ENCODE data around the gene TSPYL1.
"Not testable (repeated sequence)": the region's sequence is repeated elsewhere in the genome, so short reads cannot be mapped to it uniquely, and the experiment has no call there.

TSPYL1 gene

DNA sequence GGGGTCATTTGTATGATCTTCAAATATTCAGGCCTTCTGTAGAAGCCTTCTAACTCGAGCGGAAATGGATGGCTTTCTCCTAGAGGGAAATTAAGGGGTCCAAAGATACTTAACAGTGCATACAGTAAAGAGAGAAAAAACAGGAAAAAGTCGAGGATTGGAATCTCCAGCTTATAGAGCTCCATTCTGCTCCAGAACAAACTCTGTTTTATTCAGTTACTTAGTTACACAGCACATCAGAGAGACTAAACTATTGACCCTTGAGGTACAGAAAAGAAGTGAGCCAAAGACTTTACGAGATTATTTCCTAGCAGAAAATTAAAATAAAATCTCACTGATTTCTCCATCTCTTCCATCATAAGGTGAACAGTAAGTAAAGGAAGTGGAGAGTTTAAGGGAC is 47.3 kb upstream of the TSPYL1 start:
- Histone ChIP-seq H3K4me2 (ENCODE audit: low read length) (no peak overlapping the region), H3K18ac (ENCODE audit: low read length) (no peak overlapping the region), H3K23ac (ENCODE audit: low read length) (no peak overlapping the region), H2AFZ (ENCODE audit: insufficient read depth, low read length, poor library complexity) (no peak overlapping the region), H2AK5ac (ENCODE audit: low read length) (no peak overlapping the region), H2BK5ac (ENCODE audit: low read depth, low read length, poor library complexity) (no peak overlapping the region), H3K9ac (ENCODE audit: low read length) (no peak overlapping the region), H3K14ac (ENCODE audit: low read length) (no peak overlapping the region), H3K27me3 (ENCODE audit: insufficient read depth, low read length) (no peaks in the 10 kb centered on the region), H4K91ac (ENCODE audit: low read depth, low read length) (no peak overlapping the region), H3K27ac (ENCODE audit: low read depth, low read length) (no peak overlapping the region), H3K4ac (ENCODE audit: low read depth, low read length) (no peak overlapping the region), H4K12ac (ENCODE audit: low read depth, low read length) (no peak overlapping the region), H3K36me3 (ENCODE audit: control insufficient read depth in 1 of 2, insufficient read depth in 2 of 2, low read length in 2 of 2) (no peaks in the 10 kb centered on the region), H3K4me3 (ENCODE audit: low read depth, low read length) (no peak overlapping the region), H3K4me1 (ENCODE audit: control insufficient read depth in 1 of 2, insufficient read depth in 2 of 2, low read length in 2 of 2) (no peaks in the 10 kb centered on the region), H2BK120ac (ENCODE audit: insufficient read depth, low read length, poor library complexity) (no peak overlapping the region), H2BK12ac (ENCODE audit: low read length) (no peak overlapping the region), H4K8ac (ENCODE audit: low read depth, low read length) (no peak overlapping the region), H3K79me1 (ENCODE audit: low read length) (no peaks in the 10 kb centered on the region), H3K9me3 (ENCODE audit: insufficient read depth, low read depth, low read length) (no peaks in the 10 kb centered on the region), H3K79me2 (ENCODE audit: control insufficient read depth, insufficient read depth, low read length, poor library complexity) (no peaks in the 10 kb centered on the region)
- DNase-seq: no peak
- no CpG with 5 or more reads among the region's 4 CpGs for WGBS (ENCODE audit: extremely low coverage, insufficient coverage, insufficient read length)

DNA sequence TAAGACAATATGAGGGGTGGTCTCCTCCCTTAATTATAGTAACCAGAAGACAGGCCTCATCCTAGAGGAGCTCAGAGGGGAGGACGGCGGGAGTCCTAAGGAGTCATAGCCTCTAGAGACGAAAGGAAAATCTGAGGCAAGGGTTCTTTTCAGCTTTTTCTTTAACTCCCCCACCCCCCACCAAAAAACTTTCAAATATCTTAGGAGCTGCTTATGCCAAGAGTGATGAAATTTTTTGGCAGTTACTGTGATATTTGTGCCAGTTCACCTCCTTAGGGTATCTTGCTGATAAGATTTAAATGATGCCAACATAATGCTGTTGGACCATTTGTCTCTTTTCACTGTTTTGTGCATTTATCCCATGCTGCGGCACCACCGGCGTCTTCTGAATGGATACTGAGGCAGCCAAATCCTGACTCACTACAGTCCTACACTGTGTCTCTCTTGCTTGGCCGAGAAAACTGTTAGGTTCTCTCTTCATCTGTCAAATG is 46.5 kb upstream of the TSPYL1 start:
- no peak overlapping the region for H4K91ac ChIP-seq (ENCODE audit: low read depth, low read length)
- no peak overlapping the region for H2BK120ac ChIP-seq (ENCODE audit: insufficient read depth, low read length, poor library complexity)
- H3K79me2 ChIP-seq (ENCODE audit: control insufficient read depth, insufficient read depth, low read length, poor library complexity): no peaks in the 10 kb centered on the region
- H4K12ac ChIP-seq (ENCODE audit: low read depth, low read length): no peak overlapping the region
- no peak overlapping the region for H3K18ac ChIP-seq (ENCODE audit: low read length)
- H2AFZ ChIP-seq (ENCODE audit: insufficient read depth, low read length, poor library complexity): no peak overlapping the region
- no peaks in the 10 kb centered on the region for H3K4me1 ChIP-seq (ENCODE audit: control insufficient read depth in 1 of 2, insufficient read depth in 2 of 2, low read length in 2 of 2)
- H3K9me3 ChIP-seq (ENCODE audit: insufficient read depth, low read depth, low read length): no peaks in the 10 kb centered on the region
- no peak overlapping the region for H2BK5ac ChIP-seq (ENCODE audit: low read depth, low read length, poor library complexity)
- H4K8ac ChIP-seq (ENCODE audit: low read depth, low read length): no peak overlapping the region
- no peak overlapping the region for H3K4me2 ChIP-seq (ENCODE audit: low read length)
- H2BK12ac ChIP-seq (ENCODE audit: low read length): no peak overlapping the region
- H3K14ac ChIP-seq (ENCODE audit: low read length): no peak overlapping the region
- no peak overlapping the region for H3K9ac ChIP-seq (ENCODE audit: low read length)
- DNase-seq: no peak
- no peaks in the 10 kb centered on the region for H3K27me3 ChIP-seq (ENCODE audit: insufficient read depth, low read length)
- no peaks in the 10 kb centered on the region for H3K36me3 ChIP-seq (ENCODE audit: control insufficient read depth in 1 of 2, insufficient read depth in 2 of 2, low read length in 2 of 2)
- no peak overlapping the region for H2AK5ac ChIP-seq (ENCODE audit: low read length)
- no peak overlapping the region for H3K4ac ChIP-seq (ENCODE audit: low read depth, low read length)
- H3K27ac ChIP-seq (ENCODE audit: low read depth, low read length): no peak overlapping the region
- H3K79me1 ChIP-seq (ENCODE audit: low read length): no peaks in the 10 kb centered on the region
- WGBS (ENCODE audit: extremely low coverage, insufficient coverage, insufficient read length): no CpG with 5 or more reads among the region's 7 CpGs
- no peak overlapping the region for H3K4me3 ChIP-seq (ENCODE audit: low read depth, low read length)
- H3K23ac ChIP-seq (ENCODE audit: low read length): no peak overlapping the region

DNA sequence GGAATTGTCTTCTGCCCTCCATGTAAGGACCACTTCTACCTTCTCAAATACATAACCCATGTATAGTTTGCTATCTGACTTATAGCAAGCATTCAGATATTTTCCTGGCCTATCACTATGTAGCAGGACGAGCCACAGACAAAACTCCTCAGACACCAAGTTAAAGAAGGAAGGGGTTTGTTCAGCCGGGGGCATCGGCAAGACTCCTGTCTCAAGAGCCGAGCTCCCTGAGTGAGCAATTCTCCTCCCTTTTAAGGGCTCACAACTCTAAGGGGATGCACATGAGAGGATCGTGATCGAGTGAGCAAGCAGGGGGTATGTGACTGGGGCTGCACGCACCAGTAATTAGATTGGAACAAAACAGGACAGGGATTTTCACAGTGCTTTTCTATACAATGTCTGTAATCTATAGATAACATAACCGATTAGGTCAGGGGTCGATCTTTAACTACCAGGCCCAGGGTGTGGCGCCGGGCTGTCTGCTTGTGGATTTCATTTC is 46.0 kb upstream of the TSPYL1 start:
- H4K12ac ChIP-seq (ENCODE audit: low read depth, low read length); H4K8ac ChIP-seq (ENCODE audit: low read depth, low read length); DNase-seq; H2BK5ac ChIP-seq (ENCODE audit: low read depth, low read length, poor library complexity); H2AFZ ChIP-seq (ENCODE audit: insufficient read depth, low read length, poor library complexity); H3K18ac ChIP-seq (ENCODE audit: low read length); H3K9ac ChIP-seq (ENCODE audit: low read length); H3K27me3 ChIP-seq (ENCODE audit: insufficient read depth, low read length); H3K14ac ChIP-seq (ENCODE audit: low read length); H2BK120ac ChIP-seq (ENCODE audit: insufficient read depth, low read length, poor library complexity); H2BK12ac ChIP-seq (ENCODE audit: low read length); H3K36me3 ChIP-seq (ENCODE audit: control insufficient read depth in 1 of 2, insufficient read depth in 2 of 2, low read length in 2 of 2); H3K4me2 ChIP-seq (ENCODE audit: low read length); H3K23ac ChIP-seq (ENCODE audit: low read length); H3K27ac ChIP-seq (ENCODE audit: low read depth, low read length); H3K9me3 ChIP-seq (ENCODE audit: insufficient read depth, low read depth, low read length); H2AK5ac ChIP-seq (ENCODE audit: low read length); H3K4ac ChIP-seq (ENCODE audit: low read depth, low read length); H3K79me2 ChIP-seq (ENCODE audit: control insufficient read depth, insufficient read depth, low read length, poor library complexity); H3K4me3 ChIP-seq (ENCODE audit: low read depth, low read length); H3K4me1 ChIP-seq (ENCODE audit: control insufficient read depth in 1 of 2, insufficient read depth in 2 of 2, low read length in 2 of 2); H4K91ac ChIP-seq (ENCODE audit: low read depth, low read length); H3K79me1 ChIP-seq (ENCODE audit: low read length): not testable (repeated sequence)
- WGBS (ENCODE audit: extremely low coverage, insufficient coverage, insufficient read length): no CpG with 5 or more reads among the region's 11 CpGs

DNA sequence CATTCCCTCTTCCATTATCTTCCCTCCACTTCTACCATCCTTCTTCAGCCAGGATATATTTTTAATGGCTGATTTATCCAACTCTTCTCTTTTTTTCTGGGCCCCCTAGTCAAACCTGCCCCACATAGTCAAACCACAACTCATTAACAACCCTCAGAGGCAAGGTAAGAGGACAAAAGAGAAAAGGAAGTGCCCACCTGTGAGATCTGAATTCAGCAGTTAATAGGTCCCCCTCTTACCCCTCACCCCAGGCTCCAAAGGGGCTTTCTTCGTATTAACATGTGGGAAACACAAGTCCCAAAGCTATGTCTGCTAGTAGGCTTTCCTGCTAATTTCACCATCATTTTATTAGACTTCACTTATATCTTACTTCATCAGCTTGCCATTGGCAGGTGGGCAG is 44.1 kb upstream of the TSPYL1 start:
- H2AK5ac ChIP-seq (ENCODE audit: low read length): no peak overlapping the region
- no peak overlapping the region for H4K8ac ChIP-seq (ENCODE audit: low read depth, low read length)
- H3K27me3 ChIP-seq (ENCODE audit: insufficient read depth, low read length): no peaks in the 10 kb centered on the region
- no peak overlapping the region for H4K91ac ChIP-seq (ENCODE audit: low read depth, low read length)
- H2BK12ac ChIP-seq (ENCODE audit: low read length): no peak overlapping the region
- no peak for DNase-seq
- H3K4me2 ChIP-seq (ENCODE audit: low read length): no peak overlapping the region
- H3K23ac ChIP-seq (ENCODE audit: low read length): no peak overlapping the region
- no peaks in the 10 kb centered on the region for H3K9me3 ChIP-seq (ENCODE audit: insufficient read depth, low read depth, low read length)
- no peak overlapping the region for H3K9ac ChIP-seq (ENCODE audit: low read length)
- H3K79me1 ChIP-seq (ENCODE audit: low read length): no peaks in the 10 kb centered on the region
- no peak overlapping the region for H3K4me3 ChIP-seq (ENCODE audit: low read depth, low read length)
- WGBS (ENCODE audit: extremely low coverage, insufficient coverage, insufficient read length): no CpG with 5 or more reads among the region's 1 CpG
- H2BK5ac ChIP-seq (ENCODE audit: low read depth, low read length, poor library complexity): no peak overlapping the region
- H3K4ac ChIP-seq (ENCODE audit: low read depth, low read length): no peak overlapping the region
- no peaks in the 10 kb centered on the region for H3K36me3 ChIP-seq (ENCODE audit: control insufficient read depth in 1 of 2, insufficient read depth in 2 of 2, low read length in 2 of 2)
- no peak overlapping the region for H3K18ac ChIP-seq (ENCODE audit: low read length)
- H2AFZ ChIP-seq (ENCODE audit: insufficient read depth, low read length, poor library complexity): no peak overlapping the region
- H3K14ac ChIP-seq (ENCODE audit: low read length): no peak overlapping the region
- no peak overlapping the region for H3K27ac ChIP-seq (ENCODE audit: low read depth, low read length)
- no peak overlapping the region for H4K12ac ChIP-seq (ENCODE audit: low read depth, low read length)
- H3K79me2 ChIP-seq (ENCODE audit: control insufficient read depth, insufficient read depth, low read length, poor library complexity): no peaks in the 10 kb centered on the region
- no peaks in the 10 kb centered on the region for H3K4me1 ChIP-seq (ENCODE audit: control insufficient read depth in 1 of 2, insufficient read depth in 2 of 2, low read length in 2 of 2)
- H2BK120ac ChIP-seq (ENCODE audit: insufficient read depth, low read length, poor library complexity): no peak overlapping the region

All from trophoblast cell (in vitro differentiated cells and primary cell).